Endothelial cell of umbilical vein (primary cell): ENCODE measurements around the gene SCGB1A1.

ENCODE experiments used
- CTCF ChIP-seq, 2 donors: IDR thresholded peaks; 1 replicate in 1 of 2; 2 replicates in 1 of 2; pipeline ENCODE4 v1.5.1; 2011; ENCODE audit warnings: low read length in 2 of 2, mild to moderate bottlenecking in 2 of 2, moderate library complexity in 2 of 2, control low read depth in 1 of 2, inconsistent platforms in 1 of 2, low read depth in 1 of 2; ENCODE audit not compliant: insufficient read depth in 1 of 2; ENCODE audit errors: extremely low read depth in 1 of 2
- EZH2 ChIP-seq: IDR thresholded peaks from 2 replicates; pipeline ENCODE4 v1.6.1; 2012; ENCODE audit warnings: borderline replicate concordance, low read depth, mild to moderate bottlenecking, moderate library complexity, low read length, inconsistent platforms; ENCODE audit not compliant: severe bottlenecking
- JUN ChIP-seq: IDR thresholded peaks from 2 replicates; pipeline ENCODE4 v1.6.1; 2011; ENCODE audit warnings: borderline replicate concordance, low read depth; ENCODE audit not compliant: insufficient read length, insufficient read depth
- MAX ChIP-seq: IDR thresholded peaks from 2 replicates; pipeline ENCODE4 v1.6.1; 2011; ENCODE audit not compliant: insufficient read depth, insufficient read length
- MYC ChIP-seq: IDR thresholded peaks from one replicate; pipeline ENCODE4 v1.6.1; 2011; ENCODE audit warnings: mild to moderate bottlenecking, low read depth, low read length
- POLR2AphosphoS5 ChIP-seq: IDR thresholded peaks from 2 replicates; pipeline ENCODE4 v1.6.1; 2012; ENCODE audit warnings: low read depth, mild to moderate bottlenecking, control low read depth, low read length, moderate library complexity; ENCODE audit not compliant: insufficient read depth

- TF ChIP-seq CTCF (IDR thresholded peaks at IDR 0.05; ENCODE audit: extremely low read depth in 1 of 2, insufficient read depth in 1 of 2, low read depth in 1 of 2, low read length in 2 of 2) (no peak), POLR2AphosphoS5 (no peak), EZH2 (no peak), MYC (no peak), JUN (no peak), MAX (no peak)
Measured at GRCh38 chr11:62439785-62440602, 21.2 kb downstream of the SCGB1A1 start.
